Left cardiac atrium (tissue), 4 donors: ENCODE results near the gene RANBP3. TPM values are rescaled to one million over a fixed set of nuclear protein-coding genes. Genes with fewer than 3 reads are reported as not detected.
A peak's percentile ranks its signal among the peaks of the same experiment; 100 is the strongest.

Experiments used
- ATAC-seq, 2 donors: fragments of 200-7000 bp; cut with Tn5 transposase; one replicate each; pipeline ENCODE4 v1.9.1; 2020; ENCODE audit warnings: mild to moderate bottlenecking in 2 of 2, moderate library complexity in 2 of 2
- DNase-seq: peaks from one replicate; pipeline ENCODE4 v3.0.0-alpha.2; 2020
- intact Hi-C, 2 donors: fragments of 100-400 bp; cut with DNase I; formaldehyde crosslinking; loops; one replicate each; pipeline versions ENCODE4 v1.14.1 to v1.15.1; 2022 to 2023
- total RNA-seq, 2 donors: library from RNA; stranded (reverse); fragmentation: NEBNext Ultra II Directional; extraction: Animal tissue kit (Norgen Biotek cat#: 25700); gene quantifications; one replicate each; pipeline ENCODE4 v1.2.1, GENCODE V29; 2021
- donor health status: DM: no; HTN: yes; CAD: no.
- donor health status: DM: no; HTN: yes; CAD: no; lungs with severe emphysema.
- donor health status: DM: yes; HTN: yes; CAD: no.
- donor health status: Dilated cardiomyopathy.

The RANBP3 gene
- total RNA-seq, 2 donors from 2014 or later = 44.7 to 52.7 TPM

DNA sequence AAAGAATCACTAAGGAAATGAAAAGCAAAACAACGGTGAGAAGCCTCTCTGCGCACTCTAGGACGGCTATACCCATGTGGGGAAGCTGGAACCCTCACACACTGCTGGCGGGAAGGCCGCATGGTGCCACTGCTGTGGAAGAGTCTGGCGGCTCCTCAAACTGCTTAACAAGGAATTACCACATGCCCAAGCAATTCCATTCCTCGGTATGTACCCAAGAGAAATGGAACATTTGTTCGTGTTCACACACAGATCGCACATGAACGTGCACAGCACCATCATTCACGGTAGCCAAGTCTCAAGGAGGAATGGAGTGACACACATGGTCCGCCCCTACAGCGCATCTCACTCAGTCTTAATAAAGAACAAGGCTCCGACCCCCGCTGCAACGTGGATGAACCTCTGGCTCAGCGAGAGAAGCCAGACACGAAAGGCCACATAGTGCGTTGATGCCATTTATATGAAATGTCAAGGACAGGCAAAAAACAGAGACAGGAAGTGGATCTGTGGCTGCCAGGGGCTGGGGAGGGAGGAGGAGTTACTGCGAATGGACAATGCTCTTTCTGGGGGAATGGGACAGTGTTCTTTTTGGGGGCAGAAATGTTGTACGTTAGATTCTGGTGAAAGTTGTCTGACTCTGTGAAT is 56.3 kb downstream of the RANBP3 start:
- intact Hi-C loops = no loop called here
- ATAC-seq (no peak), DNase-seq (no peak)

DNA sequence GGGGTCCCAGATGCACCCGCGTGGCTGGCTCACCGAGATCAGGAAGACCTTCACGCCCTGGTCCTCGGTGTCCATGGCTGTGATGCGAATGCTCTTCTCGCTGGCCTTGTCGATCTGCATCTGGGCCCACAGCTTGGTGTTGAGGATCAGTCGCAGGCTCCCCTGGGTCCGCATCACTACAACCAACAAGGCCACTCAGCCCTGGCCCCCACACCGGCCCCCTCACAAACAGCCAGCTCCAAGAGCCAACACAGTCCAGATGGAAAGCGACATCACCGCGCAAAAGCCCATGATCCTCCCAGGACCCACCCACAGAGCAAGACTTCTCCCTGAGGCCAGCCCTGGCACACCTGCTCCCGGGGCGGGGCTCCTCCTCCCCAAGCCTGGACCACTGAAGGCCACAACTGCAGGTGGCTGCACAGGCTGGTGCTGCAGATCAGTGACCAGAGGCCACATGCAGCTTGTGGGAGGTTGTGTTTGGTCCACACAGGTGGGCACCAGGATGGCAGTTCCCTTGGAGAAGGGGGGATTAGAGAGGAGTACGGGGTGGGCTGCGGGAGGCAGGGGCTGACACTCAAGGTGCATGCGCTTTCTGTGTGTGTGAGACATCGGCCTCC is 59.4 kb downstream of the RANBP3 start:
- intact Hi-C loops = no loop called here
- DNase-seq = no peak
- ATAC-seq = no peak

DNA sequence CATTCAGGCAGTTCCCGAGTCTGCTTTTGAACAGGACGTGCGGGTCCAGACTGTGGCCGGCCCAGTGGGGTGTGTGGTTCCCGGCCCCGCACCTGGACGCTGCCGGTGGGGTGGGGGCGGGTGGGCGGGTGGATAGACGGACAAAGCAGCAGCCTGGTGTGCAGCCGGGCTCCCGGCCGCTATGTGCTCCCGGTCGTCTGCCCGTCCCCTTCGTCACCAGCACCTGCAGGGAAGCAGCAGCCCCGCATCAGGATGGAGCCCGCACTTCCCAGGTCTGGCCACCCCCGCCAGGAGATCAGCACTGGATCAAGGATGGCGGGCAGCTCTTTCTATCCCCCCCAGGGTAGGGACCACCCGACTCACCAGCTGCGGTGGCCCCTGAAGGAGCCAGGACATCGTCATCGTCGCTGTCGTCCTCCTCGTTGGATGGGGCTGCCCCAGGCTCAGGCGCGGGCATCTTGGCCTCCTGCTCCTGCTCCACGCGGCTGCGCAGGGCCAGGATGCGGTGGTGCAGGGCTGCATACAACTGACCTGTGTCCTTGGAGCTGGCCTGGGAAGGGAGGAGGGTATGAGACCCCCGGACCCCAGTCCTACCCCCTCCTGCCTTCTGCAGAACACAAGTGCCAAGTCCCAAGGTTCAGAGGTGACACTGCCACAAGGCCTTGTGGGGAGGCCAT is 60.4 kb downstream of the RANBP3 start:
- intact Hi-C loops = no loop called here
- DNase-seq (no peak), ATAC-seq (no peak)

DNA sequence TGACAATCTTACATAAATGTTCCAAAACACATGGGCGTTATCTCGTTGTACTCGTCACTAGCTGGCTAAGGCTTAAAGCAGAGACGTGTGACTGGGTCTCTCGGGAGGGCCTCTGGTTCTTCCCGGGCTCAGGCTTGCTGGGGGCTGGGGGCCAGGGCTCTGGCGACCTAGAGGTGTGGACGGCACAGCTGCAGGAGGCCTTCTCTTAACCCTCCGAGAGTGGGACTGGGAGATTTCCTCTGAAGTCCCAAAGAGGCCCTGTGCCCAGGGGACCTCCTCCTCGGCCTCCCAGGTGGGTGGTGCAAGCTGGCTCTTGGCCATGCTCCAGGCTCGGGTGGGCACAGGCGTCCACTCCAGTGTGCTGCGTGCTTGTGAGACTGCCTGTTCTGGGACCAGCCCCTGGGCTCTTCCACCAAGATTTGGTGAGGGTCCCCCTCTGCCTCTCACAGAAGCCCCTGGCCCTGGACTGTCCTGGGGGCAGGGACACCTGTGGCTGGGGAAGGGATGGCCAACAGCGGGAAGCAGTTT is 61.7 kb downstream of the RANBP3 start:
- ATAC-seq = peak in 1 of 2 donors; percentile 28
- DNase-seq = no peak
- intact Hi-C loops = no loop called here

DNA sequence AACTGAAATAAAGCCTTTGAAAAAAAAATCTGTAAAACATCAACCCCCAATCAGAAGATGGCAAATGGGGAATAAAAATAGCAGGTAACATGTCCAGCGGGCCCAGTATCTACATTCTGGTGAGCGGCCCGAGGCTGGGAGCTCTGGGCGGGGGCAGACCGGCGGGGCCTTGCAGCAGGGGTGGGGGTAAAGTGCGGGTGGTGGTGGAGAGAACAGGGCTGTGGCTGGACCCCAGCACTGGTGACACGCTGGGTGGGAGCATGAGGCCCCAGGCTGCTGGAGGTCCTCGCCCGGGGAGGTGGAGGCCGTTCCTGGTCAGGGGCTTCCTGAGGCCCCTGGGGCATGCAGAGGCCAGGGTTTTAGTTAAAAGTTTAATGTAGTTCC is 62.2 kb downstream of the RANBP3 start:
- ATAC-seq = peak in 1 of 2 donors; percentile 13
- no peak for DNase-seq
- intact Hi-C loops = no loop called here

DNA sequence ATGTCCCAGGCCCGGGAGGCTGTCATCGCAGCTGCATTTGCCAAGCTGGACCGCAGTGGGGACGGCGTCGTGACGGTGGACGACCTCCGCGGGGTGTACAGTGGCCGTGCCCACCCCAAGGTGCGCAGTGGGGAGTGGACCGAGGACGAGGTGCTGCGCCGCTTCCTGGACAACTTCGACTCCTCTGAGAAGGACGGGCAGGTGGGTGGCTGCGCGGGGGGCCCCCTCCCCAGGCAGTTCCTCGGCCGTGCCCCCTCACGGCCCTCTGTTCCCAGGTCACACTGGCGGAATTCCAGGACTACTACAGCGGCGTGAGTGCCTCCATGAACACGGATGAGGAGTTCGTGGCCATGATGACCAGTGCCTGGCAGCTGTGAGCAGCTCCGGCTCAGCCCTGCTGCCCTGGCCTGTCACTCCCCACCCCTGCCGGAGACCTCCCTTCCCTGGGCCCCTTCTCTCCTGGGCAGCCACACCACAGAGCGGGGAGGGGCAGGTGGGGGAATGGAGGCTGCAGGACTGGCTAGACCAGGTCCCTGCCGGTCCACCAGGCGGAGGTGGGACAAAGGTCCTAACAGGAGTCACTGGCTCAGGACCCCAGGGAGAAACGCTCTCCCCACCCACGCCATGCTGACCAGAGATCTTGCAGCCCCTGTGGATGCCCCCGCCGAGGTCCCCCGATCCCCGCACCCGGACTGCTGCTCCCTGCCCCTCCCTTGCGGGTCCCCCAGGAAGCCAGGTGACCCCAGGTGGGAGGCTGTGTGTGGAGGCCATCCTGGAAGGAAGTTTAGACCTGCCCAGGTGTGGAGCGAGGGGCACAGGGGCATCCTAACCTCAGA is 62.8 kb downstream of the RANBP3 start:
- ATAC-seq (peak; percentile 31 to 69), DNase-seq (no peak)
- intact Hi-C loops = loop anchor here in 1 of 2 donors (5.0 kb wide), 1 partner anchor 37 kb away; no protein-coding TSS in a partner anchor

DNA sequence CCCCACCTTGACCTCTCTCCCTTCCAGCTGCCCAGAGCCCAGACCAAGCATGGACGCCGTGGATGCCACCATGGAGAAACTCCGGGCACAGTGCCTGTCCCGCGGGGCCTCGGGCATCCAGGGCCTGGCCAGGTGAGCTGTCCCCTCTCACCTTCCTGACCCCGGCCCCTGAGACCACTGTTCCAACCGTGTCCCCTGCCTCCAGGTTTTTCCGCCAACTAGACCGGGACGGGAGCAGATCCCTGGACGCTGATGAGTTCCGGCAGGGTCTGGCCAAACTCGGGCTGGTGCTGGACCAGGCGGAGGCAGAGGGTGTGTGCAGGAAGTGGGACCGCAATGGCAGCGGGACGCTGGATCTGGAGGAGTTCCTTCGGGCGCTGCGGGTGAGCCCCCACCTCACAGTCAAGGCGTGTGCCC is 63.6 kb downstream of the RANBP3 start:
- ATAC-seq (no peak), DNase-seq (no peak)
- intact Hi-C loops = loop anchor here in 1 of 2 donors (5.0 kb wide), 1 partner anchor 38 kb away; no protein-coding TSS in a partner anchor

DNA sequence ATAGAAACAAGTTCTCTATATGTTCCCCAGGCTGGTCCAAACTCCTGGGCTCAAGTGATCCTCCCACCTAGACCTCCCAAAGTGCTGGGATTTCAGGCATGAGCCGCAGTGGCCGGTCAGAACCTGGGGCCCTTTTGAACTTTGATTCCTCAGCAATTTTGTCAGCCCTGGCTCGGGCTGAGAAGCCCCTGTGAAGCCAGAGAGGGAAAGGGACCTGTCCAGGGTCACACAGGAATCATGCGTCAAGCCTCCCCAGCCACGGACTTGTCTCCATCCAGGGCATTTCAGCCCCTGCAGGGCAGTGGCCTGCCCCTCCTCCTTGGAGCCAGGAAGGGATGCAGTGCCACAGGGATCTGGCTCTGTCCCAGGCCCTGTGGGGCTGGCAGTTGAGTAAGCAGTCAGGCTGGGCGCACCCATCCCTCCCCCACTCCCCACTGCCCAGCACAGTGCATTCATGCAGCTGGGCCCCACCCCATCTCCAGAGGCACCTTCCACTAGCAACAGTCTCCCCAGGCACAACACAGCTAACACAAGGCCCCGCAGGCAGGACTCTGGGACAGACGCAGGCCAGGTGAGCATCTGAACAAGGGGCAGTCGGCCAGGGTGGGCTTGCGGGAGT is 64.1 kb downstream of the RANBP3 start, which contains the start of gene CAPS:
TSS of gene CAPS (plus strand) at position 516 of the 619 bp plus-strand sequence. CDS start 153 bp downstream, outside the sequence.
- peak; percentile 63 for DNase-seq
- intact Hi-C loops = loop anchor here in 1 of 2 donors (5.0 kb wide), 1 partner anchor 38 kb away; no protein-coding TSS in a partner anchor
- ATAC-seq = peak; percentile 63 to 81

DNA sequence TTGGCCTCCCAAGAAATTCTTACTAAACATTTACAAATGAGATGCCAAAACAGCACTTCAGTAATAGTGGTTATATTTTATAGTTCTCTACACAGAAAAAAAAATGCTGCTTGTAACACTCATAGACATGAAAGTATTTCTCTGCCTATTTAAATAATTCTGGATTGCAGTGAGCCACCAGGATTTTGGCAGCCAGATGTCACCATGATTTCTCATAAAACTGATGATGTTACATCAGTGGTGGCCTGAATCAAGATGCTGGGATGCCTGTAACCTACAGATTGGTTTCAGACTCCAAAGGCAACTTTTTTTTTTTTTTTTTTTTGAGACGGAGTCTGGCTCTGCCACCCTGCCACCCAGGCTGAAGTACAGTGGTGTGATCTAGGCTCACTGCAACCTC is 66.6 kb downstream of the RANBP3 start:
- no peak for ATAC-seq
- intact Hi-C loops = loop anchor here in 1 of 2 donors (5.0 kb wide), 1 partner anchor 41 kb away; no protein-coding TSS in a partner anchor
- DNase-seq = no peak

DNA sequence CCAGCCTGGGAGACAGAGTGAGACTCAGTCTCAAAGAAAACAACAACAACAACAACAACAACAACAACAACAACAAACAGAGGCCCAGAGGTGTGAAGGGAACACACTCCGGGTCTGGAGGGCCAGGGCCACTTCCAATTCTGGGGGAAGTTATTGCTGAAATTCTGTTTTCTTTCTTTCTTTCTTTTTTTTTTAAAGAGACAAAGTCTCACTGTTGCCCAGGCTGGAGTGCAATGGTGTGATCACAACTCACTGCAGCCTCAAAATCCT is 67.4 kb downstream of the RANBP3 start:
- intact Hi-C loops = loop anchor here in 1 of 2 donors (5.0 kb wide), 1 partner anchor 42 kb away; no protein-coding TSS in a partner anchor
- ATAC-seq (no peak), DNase-seq (no peak)

DNA sequence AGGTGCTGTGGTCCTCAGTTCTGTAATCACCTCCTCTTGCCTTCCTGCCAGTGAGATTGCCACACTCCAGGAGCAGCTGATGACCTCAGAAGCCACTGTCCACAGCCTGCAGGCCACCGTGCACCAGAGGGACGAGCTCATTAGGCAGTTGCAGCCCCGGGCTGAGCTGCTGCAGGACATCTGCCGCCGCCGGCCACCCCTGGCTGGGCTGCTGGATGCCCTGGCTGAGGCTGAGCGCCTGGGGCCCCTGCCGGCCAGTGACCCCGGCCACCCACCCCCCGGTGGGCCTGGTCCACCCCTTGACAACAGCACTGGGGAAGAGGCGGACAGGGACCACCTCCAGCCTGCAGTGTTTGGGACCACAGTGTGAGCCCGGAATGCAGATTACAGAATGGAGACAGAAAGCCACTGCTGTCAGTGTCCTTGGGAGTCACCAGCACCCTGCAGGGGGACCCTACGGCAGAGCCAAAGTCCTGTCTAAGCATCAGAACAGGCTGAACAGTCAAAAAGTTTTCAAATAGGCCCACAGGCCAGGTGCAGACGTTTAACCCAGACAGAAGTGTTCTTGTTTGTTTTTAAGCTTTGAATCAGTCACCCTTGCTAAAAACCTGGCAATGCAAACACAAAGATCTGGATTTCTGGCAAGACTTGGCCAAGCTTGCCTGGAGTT is 69.0 kb downstream of the RANBP3 start:
- DNase-seq (no peak), ATAC-seq (no peak)
- intact Hi-C loops = no loop called here

DNA sequence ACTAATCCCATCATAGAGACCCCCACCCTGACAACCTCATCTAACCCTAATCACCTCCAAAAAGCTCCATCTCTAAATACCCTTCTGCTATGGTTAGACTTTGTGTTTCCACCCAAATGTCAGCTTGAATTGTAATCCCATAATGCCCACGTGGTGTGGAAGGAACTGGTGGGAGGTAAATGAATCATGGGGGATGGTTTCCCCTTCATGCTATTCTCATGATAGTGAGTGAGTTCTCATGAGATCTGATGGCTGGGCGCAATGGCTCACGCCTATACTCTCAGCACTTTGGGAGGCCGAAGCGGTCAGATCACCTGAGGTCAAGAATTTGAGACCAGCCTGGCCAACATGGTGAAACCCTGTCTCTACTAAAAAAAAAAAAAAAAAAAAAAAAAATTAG is 70.7 kb downstream of the RANBP3 start:
- intact Hi-C loops = no loop called here
- DNase-seq (no peak), ATAC-seq (no peak)

DNA sequence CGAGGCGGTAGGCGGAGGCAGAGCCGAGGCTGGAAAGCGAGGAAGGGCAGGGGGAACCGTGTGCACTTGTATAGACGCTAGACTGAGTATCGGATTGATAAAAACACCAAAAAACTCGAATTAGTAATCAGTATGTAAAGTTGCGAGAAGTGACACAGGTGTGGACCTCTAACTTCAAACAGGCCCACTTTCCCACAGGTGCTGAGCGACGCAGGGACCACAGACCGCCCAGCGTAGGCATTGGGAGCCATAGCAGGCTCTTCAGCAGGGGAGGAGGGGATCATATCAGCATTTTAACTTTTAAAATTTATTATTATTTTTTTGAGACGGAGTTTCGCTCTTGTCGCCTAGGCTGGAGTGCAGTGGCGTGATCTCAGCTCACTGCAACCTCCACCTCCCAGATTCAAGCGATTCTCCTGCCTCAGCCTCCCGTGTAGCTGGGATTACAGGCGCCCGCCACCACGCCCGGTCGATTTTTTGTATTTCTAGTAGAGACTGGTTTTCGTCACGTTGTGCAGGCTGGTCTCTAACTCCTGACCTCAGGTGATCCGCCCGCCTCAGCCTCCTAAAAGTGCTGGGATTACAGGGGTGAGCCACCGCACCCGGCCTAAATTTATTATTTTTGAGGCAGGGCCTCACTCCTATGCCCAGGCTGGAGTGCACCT is 72.7 kb downstream of the RANBP3 start:
- ATAC-seq (no peak), DNase-seq (no peak)
- intact Hi-C loops = no loop called here

DNA sequence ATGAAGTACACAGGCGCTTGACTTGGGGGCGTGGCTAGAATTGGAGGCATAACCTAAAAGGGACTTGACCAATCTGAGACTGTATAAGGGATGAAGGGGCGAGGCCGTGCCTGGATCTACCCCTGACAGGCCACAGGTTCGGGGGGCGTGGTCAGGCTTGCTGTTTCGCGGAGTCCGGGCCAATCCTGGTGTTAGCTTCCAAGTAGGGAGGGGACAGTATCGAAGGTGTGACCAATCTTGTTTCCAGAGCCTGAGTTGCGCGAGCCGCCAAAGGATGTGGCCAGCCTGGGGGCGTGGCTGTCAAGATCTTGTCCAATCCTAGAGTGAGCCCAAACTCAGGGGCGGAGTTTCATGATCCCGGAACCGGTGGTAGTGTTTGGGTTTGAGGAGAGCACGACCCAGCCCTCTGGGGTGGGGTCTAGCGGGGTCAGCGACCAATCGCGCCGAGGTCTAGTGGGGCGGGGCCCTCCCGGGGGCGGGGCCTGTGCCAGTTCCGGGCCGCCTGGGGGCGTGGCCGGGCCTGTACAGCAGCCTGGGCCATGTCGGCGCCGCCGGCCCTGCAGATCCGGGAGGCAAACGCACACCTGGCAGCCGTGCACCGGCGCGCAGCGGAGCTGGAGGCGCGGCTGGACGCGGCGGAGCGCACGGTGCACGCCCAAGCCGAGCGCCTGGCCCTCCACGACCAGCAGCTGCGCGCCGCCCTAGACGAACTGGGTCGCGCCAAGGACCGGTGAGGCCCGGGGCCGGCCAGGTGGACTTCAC is 73.4 kb downstream of the RANBP3 start, which contains the start of gene VMAC:
TSS of gene VMAC (plus strand) at position 521 of the 762 bp plus-strand sequence. CDS start at position 540, 19 bp downstream.
- peak; percentile 85 to 90 for ATAC-seq
- peak; percentile 100 for DNase-seq
- intact Hi-C loops = no loop called here

DNA sequence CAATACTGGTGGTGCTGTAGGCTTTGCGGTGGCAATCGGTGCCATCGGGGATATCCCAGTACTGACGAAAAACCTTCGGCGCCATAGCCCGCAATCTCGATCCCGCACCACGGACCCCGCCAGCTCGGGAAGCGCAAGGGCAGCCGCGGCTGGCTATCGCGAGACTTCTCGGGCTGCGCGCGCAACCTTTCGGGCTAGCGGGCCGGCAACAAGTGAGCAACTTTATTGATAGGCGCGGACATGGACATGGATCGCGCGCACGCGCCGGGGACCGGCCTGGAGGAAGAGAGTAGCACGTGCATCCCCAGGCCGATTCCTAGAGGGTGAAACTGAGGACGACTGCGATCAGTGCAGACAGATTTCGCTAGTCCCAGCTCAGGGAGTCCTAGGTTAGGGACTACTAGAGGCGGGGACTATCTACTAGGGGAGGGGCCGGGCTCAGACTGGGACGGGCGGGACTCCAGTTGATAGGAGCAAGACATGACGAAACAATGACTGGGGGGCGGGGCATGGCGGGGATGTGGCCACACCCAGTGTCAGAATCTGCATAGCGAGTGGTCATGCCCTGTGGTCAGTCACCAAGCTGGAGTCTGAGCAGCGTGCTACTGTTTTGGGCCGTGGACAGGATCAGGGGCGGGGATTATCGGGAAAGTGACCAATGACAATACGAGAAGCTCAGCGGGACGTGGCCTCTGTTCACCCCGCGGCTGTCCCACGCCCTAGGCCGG is 74.2 kb downstream of the RANBP3 start, which contains the start of gene NDUFA11:
TSS of gene NDUFA11 (minus strand) at position 167 of the 728 bp plus-strand sequence. CDS start at position 85, 82 bp downstream.
- intact Hi-C loops = no loop called here
- ATAC-seq (peak; percentile 75 to 84), DNase-seq (peak; percentile 99)

DNA sequence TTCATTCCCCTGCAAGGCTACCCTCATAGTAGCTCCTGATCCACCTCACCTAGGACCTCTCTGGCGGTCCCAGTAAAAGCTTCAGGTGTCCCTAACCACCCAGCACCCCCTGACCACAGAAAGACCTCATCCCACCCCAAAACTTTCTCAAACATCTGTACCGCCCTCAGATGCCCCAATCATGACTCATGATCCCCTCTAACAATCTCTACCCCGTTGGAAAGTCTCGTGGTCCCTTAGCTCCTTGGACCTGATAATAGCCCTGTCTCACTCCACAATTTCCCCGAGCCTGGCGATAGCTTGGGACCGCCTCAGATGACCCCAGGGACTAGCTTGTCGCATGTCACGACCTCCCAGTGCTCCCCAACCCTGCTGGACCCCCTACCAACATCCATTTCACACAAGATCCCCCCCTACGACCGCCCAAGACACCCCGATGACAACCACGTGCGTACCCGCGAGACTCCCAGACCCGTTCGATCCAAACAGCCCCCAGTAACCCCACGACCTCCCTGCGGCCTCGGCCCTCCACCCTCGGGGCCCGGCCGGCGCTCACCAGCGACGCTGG is 74.8 kb downstream of the RANBP3 start:
- DNase-seq (no peak), ATAC-seq (no peak)
- intact Hi-C loops = no loop called here
